GM21447 (cell line): Measurements from ENCODE around the gene SRC.

Experiments used
- ATAC-seq: cut with Tn5 transposase; IDR thresholded peaks from one replicate; pipeline ENCODE4 v1.9.1; 2021; ENCODE audit not compliant: unreplicated experiment

The SRC gene

DNA sequence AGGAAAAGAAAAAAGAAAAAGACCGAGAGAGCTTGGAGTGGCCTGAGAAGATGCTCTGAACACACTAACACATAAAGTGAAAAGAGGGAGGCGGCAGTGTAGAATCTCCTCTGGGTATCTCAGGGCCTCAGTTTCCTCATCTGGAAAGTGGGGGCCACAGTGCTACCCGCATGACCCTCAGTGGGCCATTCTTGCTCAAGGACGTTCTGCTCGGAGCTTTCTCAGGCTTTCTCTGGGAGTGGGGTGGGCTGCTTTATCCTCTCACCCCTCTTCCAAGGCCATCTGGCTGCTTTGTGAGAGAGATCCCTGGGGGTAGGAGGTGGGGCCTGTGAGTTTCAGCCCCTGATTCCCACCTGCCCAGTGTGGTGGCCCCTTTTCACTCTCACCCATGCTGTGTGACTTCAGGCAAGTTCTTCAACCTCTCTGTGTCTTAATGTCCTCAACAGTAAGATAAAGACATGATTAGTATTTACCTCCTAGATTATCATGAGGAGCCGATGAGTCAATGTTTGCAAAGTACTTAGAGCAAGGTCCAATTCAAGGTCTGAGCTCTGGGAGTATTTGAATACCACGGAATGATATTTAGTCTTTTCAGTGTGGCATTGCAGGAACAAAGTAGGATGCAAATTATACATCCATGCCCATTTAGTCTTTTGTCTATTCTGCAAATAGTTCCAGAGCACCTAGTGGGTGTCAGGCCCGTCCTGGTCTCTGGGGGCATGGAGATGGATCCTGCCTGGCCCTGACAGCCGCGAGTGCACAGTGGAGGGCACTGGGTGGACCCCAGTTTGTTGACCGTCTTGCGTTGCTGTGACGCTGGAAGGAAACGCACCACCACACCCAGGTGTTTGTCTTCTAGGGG lies 34.3 kb downstream of the SRC start:
- no peak for ATAC-seq

DNA sequence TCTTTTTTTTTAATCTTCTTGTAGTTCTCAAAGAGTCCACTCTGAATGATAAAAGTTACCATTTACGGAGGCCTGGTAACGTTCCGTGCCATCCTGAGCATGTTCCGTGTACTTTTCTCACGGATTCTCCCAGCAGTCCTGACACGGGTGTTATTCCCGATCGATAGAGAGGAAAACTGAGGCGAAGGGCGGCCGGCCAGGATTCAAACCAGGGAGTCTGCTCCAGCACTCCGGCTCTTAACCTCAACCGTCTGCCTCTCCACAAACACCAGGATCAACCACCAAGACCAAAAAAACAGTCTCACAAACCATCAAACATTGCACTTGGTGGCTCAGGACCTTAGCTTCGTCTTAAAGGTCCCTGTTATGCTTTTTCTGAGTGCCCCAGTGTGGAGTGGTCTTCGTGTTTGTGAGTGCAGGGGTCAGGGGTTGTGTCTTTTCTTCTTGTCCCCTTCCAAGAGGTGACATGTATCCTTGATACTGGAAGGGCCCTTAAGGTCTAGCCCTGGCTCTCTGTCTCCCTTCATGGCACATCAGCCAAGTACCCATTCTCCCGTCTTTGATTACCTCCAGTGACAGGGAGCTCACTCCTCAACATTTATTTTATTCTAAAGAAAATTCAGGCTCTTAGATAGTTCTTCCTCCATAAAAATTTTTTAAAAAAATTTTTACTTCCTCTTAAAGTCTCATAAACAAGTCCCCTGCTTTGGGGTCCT lies 35.1 kb downstream of the SRC start:
- ATAC-seq: no peak

DNA sequence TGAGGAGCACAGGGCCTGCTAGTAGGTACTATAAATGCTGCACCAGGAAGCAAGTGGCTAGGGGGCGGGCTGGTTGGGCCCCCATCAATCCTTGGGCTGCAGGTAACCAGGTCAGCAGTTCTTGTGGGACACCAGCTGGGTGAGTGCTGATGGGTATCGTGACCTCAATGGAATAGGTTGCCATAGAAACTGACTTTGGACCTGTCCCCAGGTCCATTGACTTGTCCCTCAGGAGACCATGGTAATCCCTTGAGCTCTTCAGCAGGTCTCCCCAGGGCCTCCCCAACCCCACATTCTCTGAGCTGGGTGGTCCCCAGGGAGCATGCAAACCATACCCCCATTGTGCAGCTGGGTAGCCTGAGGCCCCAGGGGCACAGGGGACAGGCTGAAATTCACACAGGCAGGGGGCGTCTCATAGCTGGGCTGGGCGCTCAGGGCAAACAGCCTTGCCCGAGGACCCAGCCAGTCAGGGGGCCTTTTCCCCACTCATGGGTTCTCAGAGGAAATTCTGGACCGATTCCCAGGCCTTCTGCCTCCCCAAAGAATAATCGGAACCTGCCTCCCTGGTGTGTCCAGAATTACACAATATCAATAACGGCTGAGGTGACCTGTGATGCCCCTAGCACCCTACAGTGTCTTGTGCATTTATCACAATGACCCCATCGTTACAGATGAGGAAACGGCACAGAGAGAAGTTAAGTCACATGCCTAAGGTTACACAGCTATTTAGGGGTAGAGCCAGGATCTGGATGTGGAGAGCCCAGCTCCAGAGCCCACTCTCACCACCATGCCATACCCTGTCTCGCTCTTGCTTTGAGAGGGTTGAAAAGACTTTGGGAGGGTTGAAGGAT lies 35.9 kb downstream of the SRC start:
- no peak for ATAC-seq

GRCh38 chr20:37382482-37383120 lies 36.7 kb downstream of the SRC start:
- ATAC-seq: no peak

DNA sequence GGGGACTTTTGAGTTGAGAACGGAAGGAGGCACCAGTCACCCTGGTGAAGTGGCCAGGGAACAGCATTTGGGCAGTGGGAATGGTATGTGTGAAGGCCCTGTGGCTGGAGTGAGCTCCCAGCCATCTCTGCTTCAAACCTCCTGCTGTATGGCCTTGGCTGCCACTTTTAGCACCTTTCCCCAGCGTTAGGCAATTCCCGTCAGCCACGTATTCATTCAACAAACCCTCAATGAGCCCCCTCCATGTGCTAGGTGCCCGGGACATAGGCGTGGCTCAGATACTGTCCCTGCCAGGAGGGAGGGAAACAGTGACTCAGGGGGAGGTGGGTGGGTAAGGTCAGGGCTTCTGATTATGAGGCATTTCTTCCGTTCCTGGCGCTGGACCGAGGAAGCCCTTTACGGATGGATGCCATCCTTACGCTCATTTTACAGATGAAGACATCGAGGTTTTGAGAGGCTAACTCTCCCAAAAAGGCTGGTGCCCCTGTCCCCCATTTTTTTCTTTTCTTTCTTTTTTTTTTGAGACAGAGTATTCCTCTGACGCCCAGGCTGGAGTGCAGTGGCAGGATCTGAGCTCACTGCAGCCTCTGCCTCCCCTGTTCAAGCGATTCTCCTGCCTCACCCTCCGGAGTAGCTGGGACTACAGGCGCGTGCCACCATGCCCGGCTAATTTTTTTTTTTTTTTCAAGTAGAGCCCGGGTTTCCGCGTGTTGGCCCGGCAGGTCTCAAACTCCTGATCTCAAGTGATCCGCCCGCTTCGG lies 37.5 kb downstream of the SRC start:
- no peak for ATAC-seq

DNA sequence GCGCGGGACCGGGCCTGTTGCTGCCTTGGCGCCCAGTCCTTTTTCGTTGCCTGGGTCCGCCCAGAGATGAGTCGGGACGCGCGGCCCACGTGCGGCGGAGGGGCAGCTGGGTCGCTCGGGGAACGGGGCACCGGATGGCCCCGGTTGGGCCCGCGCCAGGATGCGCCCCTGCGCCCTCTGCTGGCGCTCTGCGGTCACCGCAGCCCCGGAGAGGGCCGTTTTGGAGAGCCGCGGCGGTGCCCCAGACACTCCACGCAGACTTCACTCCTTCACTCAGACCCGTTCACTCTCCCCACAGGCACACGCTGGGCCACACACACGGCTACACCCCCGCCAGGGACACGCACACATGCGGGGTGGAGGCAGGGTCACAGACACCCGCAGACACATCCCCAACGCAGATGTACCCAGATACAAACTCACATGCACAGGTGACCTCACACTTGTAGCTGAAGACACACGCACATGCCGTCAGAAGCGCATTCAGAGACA lies 38.8 kb downstream of the SRC start:
- no peak for ATAC-seq

DNA sequence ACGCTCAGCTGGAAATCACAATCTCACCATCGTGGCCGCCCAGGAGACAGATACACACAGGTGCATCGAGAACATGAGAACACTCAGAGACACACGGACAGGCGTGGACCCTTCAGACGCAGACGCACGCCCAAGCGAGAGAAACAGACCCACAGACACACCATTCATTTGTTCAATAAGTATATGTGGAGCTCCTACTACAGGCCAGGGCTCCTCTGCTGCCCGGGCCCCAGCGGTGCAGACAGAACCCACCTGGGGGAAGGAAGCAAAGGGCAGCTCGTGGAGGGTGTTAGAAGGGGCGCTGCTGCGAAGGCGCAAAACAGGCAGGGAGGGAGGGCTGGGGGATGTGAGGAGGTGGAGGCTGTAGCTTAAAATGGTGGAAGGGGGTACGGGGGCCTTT lies 39.2 kb downstream of the SRC start:
- no peak for ATAC-seq

DNA sequence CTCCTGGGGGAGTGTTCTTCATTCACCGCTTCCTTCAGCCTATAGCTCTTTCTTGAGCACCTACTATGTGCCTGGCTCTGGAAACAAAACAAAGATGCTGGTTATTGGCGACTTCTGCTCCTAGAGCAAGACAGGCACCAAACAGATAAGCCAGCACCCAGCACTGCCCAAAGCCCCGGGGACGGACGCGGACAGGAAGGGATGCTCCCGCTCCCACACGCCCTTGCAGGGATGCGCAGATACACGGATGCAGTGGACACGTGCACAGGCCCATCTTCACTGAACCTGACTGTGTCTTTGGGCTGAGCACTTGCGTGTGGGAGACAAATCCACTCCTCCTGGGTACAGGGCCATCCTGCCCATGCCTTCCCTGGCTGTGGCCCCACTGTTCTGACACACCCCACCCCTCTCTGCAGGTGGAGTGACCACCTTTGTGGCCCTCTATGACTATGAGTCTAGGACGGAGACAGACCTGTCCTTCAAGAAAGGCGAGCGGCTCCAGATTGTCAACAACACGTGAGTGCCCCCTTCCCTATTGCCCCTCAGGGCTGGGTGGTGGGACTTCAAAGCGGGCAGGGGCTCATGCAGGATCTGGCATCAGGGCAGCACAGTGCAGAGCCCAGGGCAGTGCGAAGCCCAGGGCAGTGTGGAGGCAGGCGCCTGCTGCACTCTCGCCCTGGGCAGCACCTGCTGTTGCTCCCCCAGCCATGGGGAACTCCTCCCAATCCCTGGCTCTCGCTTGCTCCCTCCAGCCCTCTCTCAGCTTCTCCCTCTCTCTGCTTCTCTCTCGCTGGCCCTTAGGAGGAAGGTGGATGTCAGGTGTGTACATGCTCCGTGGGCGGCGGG lies 39.9 kb downstream of the SRC start:
- ATAC-seq: no peak

- no peak for ATAC-seq
Measured at GRCh38 chr20:37386505-37387251, 40.7 kb downstream of the SRC start.

GRCh38 chr20:37387519-37388269 lies 41.8 kb downstream of the SRC start:
- ATAC-seq: no peak

DNA sequence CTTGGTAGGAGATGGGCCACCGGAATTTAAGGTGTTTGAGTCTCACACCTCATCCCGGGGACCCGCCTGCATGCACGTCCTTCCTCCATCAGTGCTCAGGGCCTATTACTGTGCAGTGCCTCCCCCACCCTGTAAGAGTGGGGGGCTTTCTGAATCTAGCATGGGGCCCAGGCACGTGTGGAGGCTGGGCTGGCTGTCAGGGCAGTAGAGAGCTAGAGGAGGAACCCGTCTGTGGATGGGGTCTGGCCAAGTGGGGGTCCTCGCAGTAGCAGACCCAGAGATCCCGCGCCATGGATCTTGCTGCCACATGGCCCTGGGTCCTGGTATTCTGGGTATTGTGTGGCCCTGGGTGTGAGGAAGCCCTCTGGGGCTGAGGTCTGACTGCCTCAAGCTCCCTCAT lies 42.9 kb downstream of the SRC start:
- no peak for ATAC-seq

- ATAC-seq: no peak
Measured at GRCh38 chr20:37389241-37389747, 43.4 kb downstream of the SRC start.

GRCh38 chr20:37389844-37390275 lies 43.9 kb downstream of the SRC start:
- no peak for ATAC-seq

DNA sequence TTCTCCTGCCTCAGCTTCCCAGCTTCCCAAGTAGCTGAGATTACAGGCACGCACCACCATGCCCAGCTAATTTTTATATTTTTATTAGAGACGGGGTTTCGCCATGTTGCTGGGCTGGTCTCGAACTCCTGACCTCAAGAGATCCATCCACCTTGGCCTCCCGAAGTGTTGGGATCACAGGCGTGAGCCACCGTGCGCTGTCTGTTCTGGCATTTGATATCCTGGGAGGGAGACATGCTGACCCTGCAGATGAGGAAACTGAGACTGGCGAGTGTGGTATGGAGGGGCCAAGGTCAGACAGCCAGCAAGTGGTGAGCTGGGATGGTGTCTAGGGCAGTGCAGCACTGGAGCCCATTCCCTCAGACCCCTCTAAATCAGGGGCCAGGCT lies 44.6 kb downstream of the SRC start:
- no peak for ATAC-seq

DNA sequence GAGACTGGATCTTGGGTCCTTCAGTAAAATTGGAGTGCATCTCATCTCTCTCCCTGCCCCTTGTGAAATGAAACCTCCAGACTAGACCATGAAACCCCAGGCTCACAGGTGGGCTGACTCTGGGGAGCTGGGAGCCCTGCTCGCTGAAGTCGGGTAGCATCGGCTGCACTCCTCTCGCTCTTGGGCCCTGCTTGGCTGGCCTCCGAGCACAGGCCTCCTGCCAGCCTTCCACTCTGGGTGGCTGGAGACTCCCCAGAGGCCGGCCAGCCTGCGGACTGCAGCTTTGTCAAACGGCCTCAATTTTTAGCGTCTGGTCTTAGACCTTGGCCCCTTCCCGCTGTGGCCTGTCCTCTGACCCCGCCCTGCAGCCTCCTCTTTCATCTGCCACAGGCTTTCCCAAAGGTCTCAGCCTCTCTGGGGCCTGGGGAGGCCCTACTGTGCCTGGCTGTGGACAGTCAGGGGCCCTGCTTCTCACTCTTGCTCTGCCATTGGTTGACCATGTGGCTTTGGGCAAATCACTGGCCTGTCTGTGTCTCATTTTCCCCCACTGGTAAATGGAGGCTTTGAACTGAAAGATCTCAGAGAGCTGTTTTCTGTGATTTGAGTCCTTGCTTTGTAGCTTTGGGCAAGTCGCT lies 45.1 kb downstream of the SRC start:
- ATAC-seq: no peak

DNA sequence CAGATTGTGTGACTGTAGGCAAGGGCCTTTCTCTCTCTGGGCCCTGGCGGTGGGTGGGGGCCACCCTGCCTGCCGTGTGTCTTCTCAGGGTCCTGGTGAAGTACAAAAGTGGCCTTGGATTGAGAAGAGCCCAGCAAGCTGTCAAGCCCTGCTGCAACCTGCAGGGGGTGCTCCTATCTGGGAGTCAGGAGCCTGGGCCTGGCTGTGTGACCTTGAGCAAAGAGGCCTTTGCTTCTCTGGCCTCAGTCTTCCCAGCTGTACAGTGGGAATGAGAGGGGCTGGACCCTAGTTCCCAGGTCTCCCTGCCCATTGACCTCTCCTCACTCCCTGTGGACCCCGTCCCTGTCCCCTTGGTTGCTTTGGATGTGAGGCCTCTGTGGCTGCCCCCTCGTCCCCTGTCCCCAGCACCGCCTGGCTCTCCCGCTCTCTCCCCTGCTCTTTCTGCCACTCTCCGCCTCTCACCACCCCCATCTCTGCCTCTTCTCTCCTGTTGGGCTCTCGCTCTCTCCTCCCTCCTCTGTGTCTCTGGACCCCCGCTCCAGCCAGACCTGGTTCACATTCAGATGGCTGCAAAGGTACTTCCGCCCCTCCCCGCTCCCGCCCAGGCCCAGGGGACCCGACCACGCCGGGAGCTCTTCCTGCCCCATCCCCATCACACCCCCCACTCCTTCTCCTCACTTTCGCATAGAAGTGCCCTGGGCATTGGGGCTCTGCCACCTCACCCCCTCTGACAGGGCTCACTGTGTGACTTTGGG lies 46.7 kb downstream of the SRC start:
- ATAC-seq: no peak
